ENCODE data around the gene ABCC1.

GRCh38 chr16:16164243-16164642 is 214.8 kb downstream of the ABCC1 start:
- TF ChIP-seq CTCF (IDR thresholded peaks at IDR 0.05) (no peak), POLR2AphosphoS5 (IDR thresholded peaks at IDR 0.05) (no peak), POLR2A (IDR thresholded peaks at IDR 0.05) (no peak), EP300 (IDR thresholded peaks at IDR 0.05) (no peak)
